Kidney epithelial cell (primary cell): ENCODE results near the gene CDC34. TPM values are rescaled to one million over a fixed set of nuclear protein-coding genes. Genes with fewer than 3 reads are reported as not detected.

ENCODE experiments used
- DNase-seq: peaks from one replicate; pipeline ENCODE4 v3.0.0-alpha.2; 2010; ENCODE audit warnings: low read depth
- H3K27me3 ChIP-seq: 2 replicates; pipeline ENCODE4 v1.6.0; 2011; ENCODE audit warnings: low read length; ENCODE audit not compliant: control insufficient read depth, insufficient read depth
- H3K36me3 ChIP-seq: 2 replicates; pipeline ENCODE4 v1.5.1; 2011; ENCODE audit warnings: low read length; ENCODE audit not compliant: control insufficient read depth, insufficient read depth
- H3K4me3 ChIP-seq: 2 replicates; pipeline ENCODE4 v1.5.1; 2011; ENCODE audit warnings: low read depth, mild to moderate bottlenecking, control low read depth, low read length
- total RNA-seq: library from RNA; depleted of rRNA; stranded (reverse); fragments of >200 nt; gene quantifications from 2 replicates; pipeline ENCODE4 v1.2.3, GENCODE V29; 2015
- TF ChIP-seq, protein P1 (sequence below): IDR thresholded peaks from 2 replicates; pipeline ENCODE4 v1.5.1; 2011; ENCODE audit warnings: mild to moderate bottlenecking, moderate library complexity, low read length, control low read depth, inconsistent platforms; ENCODE audit not compliant: insufficient read depth, poor library complexity, severe bottlenecking

CDC34 gene
- total RNA-seq, 1 donor from 2014 or later, result 194 TPM

DNA sequence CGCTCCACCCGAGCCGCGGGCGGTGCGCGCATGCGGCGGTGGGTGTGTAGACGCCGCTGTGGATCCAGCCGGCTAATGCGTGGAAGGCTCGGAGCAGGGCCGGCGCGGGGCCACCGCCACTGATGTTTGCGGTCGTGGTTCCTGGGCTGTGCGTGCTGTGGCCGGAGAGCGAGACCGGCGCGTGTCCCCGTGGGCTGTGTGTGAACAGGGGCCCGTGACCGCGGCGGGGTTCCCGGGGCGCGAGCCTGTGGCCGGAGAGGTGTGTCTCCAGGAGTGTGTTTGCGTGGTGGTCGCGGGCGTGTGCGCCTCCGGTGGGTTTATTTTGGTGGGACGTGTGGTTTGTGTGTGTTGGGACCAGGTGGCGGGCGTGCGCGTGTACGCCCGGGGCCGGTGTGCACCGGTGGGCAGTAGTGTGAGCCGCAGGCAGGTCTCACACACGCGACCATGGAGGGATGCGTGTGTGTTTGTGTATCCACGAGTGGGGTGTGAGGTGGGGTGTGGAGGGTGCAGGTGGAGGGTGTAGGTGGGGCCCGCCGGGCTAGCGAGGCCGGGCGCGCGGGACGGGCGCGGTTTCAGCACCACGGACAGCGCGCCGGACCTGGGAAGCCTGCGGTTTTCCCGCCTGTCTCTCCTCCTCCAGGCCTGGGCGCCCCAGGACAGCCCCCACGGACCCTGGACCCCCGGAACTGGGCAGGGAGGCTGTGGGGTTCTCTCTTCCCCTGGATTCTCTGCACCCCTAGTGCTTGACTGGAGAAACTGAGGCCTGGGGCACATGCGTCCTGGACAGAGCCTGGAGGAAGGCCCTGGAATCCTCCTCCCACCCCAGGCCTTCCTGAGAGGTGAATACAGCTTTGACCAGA lies 59.8 kb downstream of the CDC34 start:
- TF ChIP-seq, protein P1, sequence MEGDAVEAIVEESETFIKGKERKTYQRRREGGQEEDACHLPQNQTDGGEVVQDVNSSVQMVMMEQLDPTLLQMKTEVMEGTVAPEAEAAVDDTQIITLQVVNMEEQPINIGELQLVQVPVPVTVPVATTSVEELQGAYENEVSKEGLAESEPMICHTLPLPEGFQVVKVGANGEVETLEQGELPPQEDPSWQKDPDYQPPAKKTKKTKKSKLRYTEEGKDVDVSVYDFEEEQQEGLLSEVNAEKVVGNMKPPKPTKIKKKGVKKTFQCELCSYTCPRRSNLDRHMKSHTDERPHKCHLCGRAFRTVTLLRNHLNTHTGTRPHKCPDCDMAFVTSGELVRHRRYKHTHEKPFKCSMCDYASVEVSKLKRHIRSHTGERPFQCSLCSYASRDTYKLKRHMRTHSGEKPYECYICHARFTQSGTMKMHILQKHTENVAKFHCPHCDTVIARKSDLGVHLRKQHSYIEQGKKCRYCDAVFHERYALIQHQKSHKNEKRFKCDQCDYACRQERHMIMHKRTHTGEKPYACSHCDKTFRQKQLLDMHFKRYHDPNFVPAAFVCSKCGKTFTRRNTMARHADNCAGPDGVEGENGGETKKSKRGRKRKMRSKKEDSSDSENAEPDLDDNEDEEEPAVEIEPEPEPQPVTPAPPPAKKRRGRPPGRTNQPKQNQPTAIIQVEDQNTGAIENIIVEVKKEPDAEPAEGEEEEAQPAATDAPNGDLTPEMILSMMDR, result no peak
- Histone ChIP-seq H3K4me3 (no peak overlapping the region), H3K27me3 (peaks cover 62% of the 10 kb centered on the region), H3K36me3 (no peaks in the 10 kb centered on the region)
- no peak for DNase-seq

Other genes with a start within 250 kb of the CDC34 start
- 63.0 and 64.1 TPM in 2 replicates for gene PLPP2, start 240.4 kb upstream of the CDC34 start, total RNA-seq
- gene MIER2, start 187.0 kb upstream of the CDC34 start, total RNA-seq, result 12.7 and 18.4 TPM in 2 replicates
- not detected in 2 replicates for gene C2CD4C, start 122.6 kb upstream of the CDC34 start, total RNA-seq
- 15.2 and 19.5 TPM in 2 replicates for gene SHC2, start 70.7 kb upstream of the CDC34 start, total RNA-seq
- 0.14 and 0.46 TPM in 2 replicates for gene MADCAM1, start 35.3 kb upstream of the CDC34 start, total RNA-seq
- 52.7 and 68.8 TPM in 2 replicates for gene TPGS1, start 24.3 kb upstream of the CDC34 start, total RNA-seq
- not detected in 2 replicates for gene GZMM, start 12.3 kb downstream of the CDC34 start, total RNA-seq
- 838 and 979 TPM in 2 replicates for gene BSG, start 40.8 kb downstream of the CDC34 start, total RNA-seq
- gene HCN2, start 58.1 kb downstream of the CDC34 start, total RNA-seq, result 0.13 and 0.48 TPM in 2 replicates
- gene POLRMT, start 101.8 kb downstream of the CDC34 start, total RNA-seq, result 47.6 and 50.0 TPM in 2 replicates
- not detected in 2 replicates for gene FGF22, start 108.1 kb downstream of the CDC34 start, total RNA-seq
- 77.6 and 107 TPM in 2 replicates for gene RNF126, start 131.5 kb downstream of the CDC34 start, total RNA-seq
- 378 and 504 TPM in 2 replicates for gene FSTL3, start 144.6 kb downstream of the CDC34 start, total RNA-seq
- not detected in 2 replicates for gene PRSS57, start 163.7 kb downstream of the CDC34 start, total RNA-seq
- gene PALM, start 177.2 kb downstream of the CDC34 start, total RNA-seq, result 42.8 and 49.8 TPM in 2 replicates
- gene MISP, start 219.4 kb downstream of the CDC34 start, total RNA-seq, result 45.6 and 52.4 TPM in 2 replicates